Measurements from ENCODE around the gene OR6P1.

OR6P1 gene, protein sequence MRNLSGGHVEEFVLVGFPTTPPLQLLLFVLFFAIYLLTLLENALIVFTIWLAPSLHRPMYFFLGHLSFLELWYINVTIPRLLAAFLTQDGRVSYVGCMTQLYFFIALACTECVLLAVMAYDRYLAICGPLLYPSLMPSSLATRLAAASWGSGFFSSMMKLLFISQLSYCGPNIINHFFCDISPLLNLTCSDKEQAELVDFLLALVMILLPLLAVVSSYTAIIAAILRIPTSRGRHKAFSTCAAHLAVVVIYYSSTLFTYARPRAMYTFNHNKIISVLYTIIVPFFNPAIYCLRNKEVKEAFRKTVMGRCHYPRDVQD

DNA sequence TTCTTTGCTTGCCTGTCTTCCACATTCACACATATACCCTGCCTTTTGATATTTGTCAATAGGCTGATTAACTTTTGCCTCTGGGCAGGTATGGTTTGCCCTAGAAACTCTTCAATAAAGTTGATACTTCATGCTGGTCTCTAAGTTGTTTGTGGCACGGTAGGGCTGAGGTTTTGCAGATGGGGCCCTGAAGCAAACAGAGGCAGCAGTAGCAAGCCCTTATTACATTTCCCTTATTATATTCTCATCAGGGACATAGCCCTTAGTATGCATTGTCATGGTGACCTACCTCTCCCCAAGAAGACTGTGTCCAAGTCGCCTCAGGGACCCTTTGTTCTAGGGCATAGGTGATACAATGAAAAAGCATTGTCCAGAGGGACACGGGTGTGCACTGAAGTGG lies at the start of gene OR6P1:
TSS of gene OR6P1 (minus strand) at position 101 of the 400 bp plus-strand sequence. CDS start 6,976 bp downstream, outside the sequence.
- H3K9me3 Mint-ChIP-seq: no peaks in the 10 kb centered on the region
- ATAC-seq (ENCODE audit: low read depth): no peak
- H3K27ac Mint-ChIP-seq: no peak within 1 kb of the TSS
- H3K4me1 Mint-ChIP-seq: peaks cover 3% of the 10 kb centered on the region
- H3K36me3 Mint-ChIP-seq: no peaks in the 10 kb centered on the region
- no peak for DNase-seq (ENCODE audit: low spot score in 2 of 2)
- H3K27me3 Mint-ChIP-seq: peaks cover 4% of the 10 kb centered on the region
- H3K4me3 Mint-ChIP-seq: no peak within 1 kb of the TSS

DNA sequence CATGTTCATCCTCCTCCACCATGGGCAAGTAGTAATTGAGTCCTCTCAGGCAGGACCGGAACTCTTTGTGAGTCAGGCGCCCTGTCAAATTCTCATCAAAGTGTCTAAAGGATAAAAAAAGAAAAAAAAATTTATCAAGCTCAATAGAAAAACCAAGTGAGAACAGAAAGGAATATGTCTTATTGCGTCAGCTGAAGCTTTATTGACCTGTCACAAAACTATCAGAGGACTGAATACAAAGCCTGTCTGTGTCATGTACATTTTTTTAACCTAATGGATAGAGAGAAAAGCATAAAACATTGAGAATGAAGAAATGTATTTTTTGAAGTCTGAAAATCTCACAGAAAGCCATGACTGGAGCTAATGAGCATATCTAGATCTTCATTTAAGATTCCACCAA lies 43.4 kb upstream of the OR6P1 start:
- Mint-ChIP-seq H3K36me3 (no peaks in the 10 kb centered on the region), H3K4me3 (no peak overlapping the region), H3K27ac (no peak overlapping the region), H3K4me1 (peaks cover 9% of the 10 kb centered on the region), H3K9me3 (no peaks in the 10 kb centered on the region), H3K27me3 (peaks cover 4% of the 10 kb centered on the region)
- ATAC-seq (ENCODE audit: low read depth) (no peak), DNase-seq (ENCODE audit: low spot score in 2 of 2) (no peak)

DNA sequence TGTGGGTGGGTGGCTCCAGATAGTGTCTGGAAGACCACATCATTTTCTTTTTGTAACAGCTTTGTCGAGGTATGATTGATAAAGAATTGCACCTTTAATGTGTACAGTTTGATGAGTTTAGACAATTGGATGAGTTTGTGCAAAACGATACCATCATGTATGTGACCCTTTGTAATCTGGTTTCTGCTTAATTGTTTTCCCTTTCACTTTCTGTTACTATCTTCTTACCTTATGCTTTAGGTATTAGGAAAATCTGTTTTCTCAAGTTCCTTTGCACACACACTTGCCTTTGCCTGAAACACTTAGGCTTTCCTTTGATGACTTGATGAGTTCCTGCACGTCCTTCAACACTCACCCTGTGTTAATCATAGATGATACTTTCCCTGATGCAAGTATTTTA lies 41.5 kb upstream of the OR6P1 start:
- peaks cover 9% of the 10 kb centered on the region for H3K4me1 Mint-ChIP-seq
- no peak overlapping the region for H3K27ac Mint-ChIP-seq
- H3K4me3 Mint-ChIP-seq: no peak overlapping the region
- H3K27me3 Mint-ChIP-seq: peaks cover 3% of the 10 kb centered on the region
- ATAC-seq (ENCODE audit: low read depth) (no peak), DNase-seq (ENCODE audit: low spot score in 2 of 2) (no peak)
- H3K36me3 Mint-ChIP-seq: no peaks in the 10 kb centered on the region
- no peaks in the 10 kb centered on the region for H3K9me3 Mint-ChIP-seq

DNA sequence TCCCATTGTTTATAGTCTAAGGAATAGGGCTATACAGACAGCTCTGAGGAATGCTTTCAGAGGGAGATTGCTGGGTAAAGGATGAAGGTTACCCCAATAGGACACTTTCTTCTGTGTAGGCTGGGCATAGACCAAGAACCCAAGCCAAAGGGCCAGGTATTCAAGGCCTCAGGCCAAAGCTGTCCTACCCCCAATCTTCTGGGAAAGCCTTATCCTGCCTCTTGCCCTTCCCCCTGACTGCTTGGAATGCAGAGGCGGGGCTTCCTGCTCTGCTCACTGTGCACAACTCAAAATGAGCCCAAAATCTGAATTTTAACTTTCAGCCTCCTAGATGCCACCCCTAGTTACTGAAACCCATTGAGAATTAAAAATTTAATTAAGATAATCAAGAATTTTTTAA lies 36.9 kb upstream of the OR6P1 start:
- peaks cover 7% of the 10 kb centered on the region for H3K4me1 Mint-ChIP-seq
- H3K4me3 Mint-ChIP-seq: no peak overlapping the region
- H3K9me3 Mint-ChIP-seq: no peaks in the 10 kb centered on the region
- no peak overlapping the region for H3K27ac Mint-ChIP-seq
- no peaks in the 10 kb centered on the region for H3K36me3 Mint-ChIP-seq
- peaks cover 3% of the 10 kb centered on the region for H3K27me3 Mint-ChIP-seq
- DNase-seq (ENCODE audit: low spot score in 2 of 2) (no peak), ATAC-seq (ENCODE audit: low read depth) (no peak)

DNA sequence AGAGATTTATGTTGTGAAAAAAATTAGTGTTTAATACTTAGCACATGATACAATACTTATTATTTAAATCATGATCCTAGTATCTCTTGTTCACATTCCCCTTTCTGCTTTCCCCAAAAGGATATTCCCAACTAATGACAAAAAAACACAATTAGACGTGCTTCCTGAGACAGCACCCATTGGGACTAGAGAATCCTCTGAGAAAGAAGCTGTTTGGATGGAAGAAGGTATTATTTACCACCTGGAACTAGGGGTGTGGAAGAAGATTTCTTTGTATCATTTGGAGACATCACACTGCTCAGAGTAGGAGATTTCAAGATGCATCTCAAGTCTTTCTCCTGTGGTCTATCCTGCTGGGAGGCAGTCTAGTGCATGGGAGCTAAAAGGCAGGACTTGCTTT lies 34.6 kb upstream of the OR6P1 start, which contains the start of gene OR10Z1:
TSS of gene OR10Z1 (plus strand) at position 301 of the 400 bp plus-strand sequence. CDS start 1,171 bp downstream, outside the sequence.
- no peak for ATAC-seq (ENCODE audit: low read depth)
- Mint-ChIP-seq H3K9me3 (no peaks in the 10 kb centered on the region), H3K27ac (no peak within 1 kb of the TSS), H3K36me3 (no peaks in the 10 kb centered on the region), H3K27me3 (no peaks in the 10 kb centered on the region), H3K4me1 (no peaks in the 10 kb centered on the region), H3K4me3 (no peak within 1 kb of the TSS)
- DNase-seq (ENCODE audit: low spot score in 2 of 2): no peak

DNA sequence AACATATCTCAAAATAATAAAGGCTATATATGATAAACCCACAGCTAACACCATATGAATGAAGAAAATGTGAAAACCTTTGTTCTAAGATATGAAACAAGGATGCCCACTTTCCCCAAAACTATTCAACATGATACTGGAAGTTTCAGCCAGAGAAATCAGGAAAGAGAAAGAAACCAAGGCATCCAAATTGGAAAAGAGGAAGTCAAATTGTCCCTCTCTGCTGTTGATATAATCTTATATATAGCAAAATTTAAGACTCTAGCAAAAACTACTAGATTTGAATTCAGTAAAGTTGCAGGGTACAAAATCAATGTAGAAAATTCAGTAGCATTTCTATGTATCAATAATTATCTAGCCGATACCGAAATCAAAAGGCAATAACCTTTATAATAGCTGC lies 30.4 kb upstream of the OR6P1 start:
- ATAC-seq (ENCODE audit: low read depth) (no peak), DNase-seq (ENCODE audit: low spot score in 2 of 2) (no peak)
- Mint-ChIP-seq H3K4me3 (no peak overlapping the region), H3K27me3 (peaks cover 7% of the 10 kb centered on the region), H3K36me3 (peaks cover 11% of the 10 kb centered on the region), H3K27ac (no peak overlapping the region), H3K4me1 (no peaks in the 10 kb centered on the region), H3K9me3 (peaks cover 17% of the 10 kb centered on the region)

DNA sequence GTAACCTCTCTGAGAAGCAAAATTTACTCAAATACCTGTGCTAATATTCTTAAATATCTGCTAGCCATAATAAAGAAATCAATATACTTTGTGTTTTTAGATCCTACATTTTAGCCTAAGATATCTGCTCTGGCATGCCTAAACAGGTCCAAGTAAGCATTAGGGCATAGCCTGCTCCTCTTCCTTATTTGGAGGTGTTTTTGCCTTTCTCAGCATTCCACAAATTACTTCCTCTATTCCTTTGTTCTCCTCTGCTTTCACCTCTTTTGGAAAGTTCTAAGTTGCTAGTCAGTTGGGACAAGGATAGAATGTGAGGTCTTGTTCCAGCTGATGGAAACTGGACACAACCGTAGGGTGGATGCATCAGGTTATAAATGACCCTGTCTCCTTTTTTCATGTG lies 16.6 kb upstream of the OR6P1 start:
- H3K4me3 Mint-ChIP-seq: no peak overlapping the region
- peaks cover 9% of the 10 kb centered on the region for H3K9me3 Mint-ChIP-seq
- no peak overlapping the region for H3K27ac Mint-ChIP-seq
- H3K36me3 Mint-ChIP-seq: peaks cover 3% of the 10 kb centered on the region
- H3K4me1 Mint-ChIP-seq: no peaks in the 10 kb centered on the region
- H3K27me3 Mint-ChIP-seq: peaks cover 10% of the 10 kb centered on the region
- ATAC-seq (ENCODE audit: low read depth) (no peak), DNase-seq (ENCODE audit: low spot score in 2 of 2) (no peak)

DNA sequence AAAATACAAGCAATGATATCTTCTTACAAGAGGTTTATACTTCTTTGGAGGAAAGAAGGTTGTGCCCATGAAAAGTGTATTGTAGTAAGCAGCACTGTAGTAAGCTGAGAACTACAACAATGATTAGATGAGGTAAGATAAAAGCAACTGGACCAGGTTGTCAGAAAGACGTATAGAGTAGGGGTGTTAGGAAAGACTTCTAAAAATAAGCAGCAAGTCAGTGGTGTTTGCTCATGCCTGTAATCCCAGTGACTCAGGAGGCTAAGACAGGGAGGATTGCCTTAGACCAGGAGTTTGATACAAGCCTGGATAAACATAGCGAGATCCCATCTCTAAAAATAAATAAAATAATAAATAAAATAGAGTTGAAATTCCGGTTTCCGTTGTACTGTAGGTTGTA lies 13.6 kb upstream of the OR6P1 start:
- no peak for ATAC-seq (ENCODE audit: low read depth)
- H3K27ac Mint-ChIP-seq: no peak overlapping the region
- H3K4me1 Mint-ChIP-seq: no peaks in the 10 kb centered on the region
- H3K36me3 Mint-ChIP-seq: peaks cover 1% of the 10 kb centered on the region
- no peak for DNase-seq (ENCODE audit: low spot score in 2 of 2)
- peaks cover 11% of the 10 kb centered on the region for H3K27me3 Mint-ChIP-seq
- no peak overlapping the region for H3K4me3 Mint-ChIP-seq
- H3K9me3 Mint-ChIP-seq: peaks cover 7% of the 10 kb centered on the region

DNA sequence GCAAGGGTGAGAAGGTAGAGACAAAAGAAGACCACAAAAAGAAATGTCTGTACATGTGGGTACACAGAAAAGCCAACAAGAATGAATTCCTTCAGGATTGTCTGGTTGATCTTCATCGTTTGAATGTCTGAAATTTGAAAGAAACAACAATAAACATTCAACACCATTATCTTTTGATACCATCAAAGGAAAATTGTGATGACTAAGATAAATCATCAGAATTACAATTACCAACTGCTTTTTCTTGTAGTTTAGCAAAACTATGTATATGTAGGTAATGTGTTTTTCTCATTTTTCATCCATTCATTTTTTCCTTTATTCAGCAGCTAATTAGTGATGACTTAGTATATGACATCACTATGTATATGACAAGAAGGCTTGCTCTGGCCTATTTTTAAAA lies 9.4 kb upstream of the OR6P1 start, which contains the start of gene OR10X1:
TSS of gene OR10X1 (minus strand) at position 167 of the 400 bp plus-strand sequence. CDS start at position 167, 0 bp downstream.
- Mint-ChIP-seq H3K4me1 (no peaks in the 10 kb centered on the region), H3K27ac (no peak within 1 kb of the TSS), H3K4me3 (no peak within 1 kb of the TSS), H3K27me3 (peaks cover 12% of the 10 kb centered on the region), H3K9me3 (no peaks in the 10 kb centered on the region), H3K36me3 (no peaks in the 10 kb centered on the region)
- DNase-seq (ENCODE audit: low spot score in 2 of 2) (no peak), ATAC-seq (ENCODE audit: low read depth) (no peak)

DNA sequence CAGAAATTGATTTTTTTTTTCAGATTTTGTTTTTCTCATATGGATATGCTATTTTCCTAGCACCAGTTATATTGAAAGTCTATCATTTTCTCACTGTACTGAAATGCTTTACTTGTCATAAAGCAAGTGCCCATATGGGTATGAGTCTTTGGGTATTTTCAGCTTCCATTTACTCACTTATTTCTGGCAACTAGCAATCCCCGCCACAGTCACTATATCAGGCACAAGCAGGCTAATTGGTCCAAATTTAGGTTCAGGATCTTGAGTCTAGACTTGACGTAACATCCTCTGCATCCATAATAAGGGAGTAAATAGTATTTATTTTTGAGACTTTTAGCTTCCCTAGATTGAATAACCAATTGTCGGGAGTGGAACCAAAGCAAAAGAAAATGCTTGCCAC lies 7.2 kb upstream of the OR6P1 start:
- no peaks in the 10 kb centered on the region for H3K4me1 Mint-ChIP-seq
- DNase-seq (ENCODE audit: low spot score in 2 of 2): no peak
- no peaks in the 10 kb centered on the region for H3K9me3 Mint-ChIP-seq

DNA sequence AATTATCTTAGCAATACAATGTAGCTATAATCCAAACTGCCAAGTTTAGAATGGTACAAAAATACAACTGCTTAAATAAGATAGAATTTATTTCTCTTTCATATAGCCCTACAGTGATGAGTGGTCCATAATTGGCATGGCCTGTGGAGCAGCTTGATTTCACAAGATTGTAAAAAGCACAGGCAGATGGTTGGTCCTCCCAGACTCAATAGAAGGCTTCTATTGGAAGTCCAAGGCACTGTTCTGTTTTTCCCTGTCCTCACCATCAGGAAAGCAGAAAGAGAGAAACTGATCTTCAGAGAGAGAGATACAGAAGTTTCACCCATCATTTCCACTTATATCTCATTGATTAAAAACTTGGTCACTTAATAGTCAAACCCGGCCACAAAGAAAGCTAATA lies 1.8 kb upstream of the OR6P1 start:
- H3K4me1 Mint-ChIP-seq: peaks cover 3% of the 10 kb centered on the region
- H3K27me3 Mint-ChIP-seq: peaks cover 2% of the 10 kb centered on the region
- DNase-seq (ENCODE audit: low spot score in 2 of 2) (no peak), ATAC-seq (ENCODE audit: low read depth) (no peak)
- no peaks in the 10 kb centered on the region for H3K9me3 Mint-ChIP-seq
- H3K27ac Mint-ChIP-seq: no peak overlapping the region
- H3K36me3 Mint-ChIP-seq: no peaks in the 10 kb centered on the region
- no peak overlapping the region for H3K4me3 Mint-ChIP-seq

More for the DNA sequence above, 7.2 kb upstream of the OR6P1 start:
- H3K27me3 Mint-ChIP-seq: peaks cover 5% of the 10 kb centered on the region
- ATAC-seq (ENCODE audit: low read depth): no peak
- no peaks in the 10 kb centered on the region for H3K36me3 Mint-ChIP-seq
- H3K4me3 Mint-ChIP-seq: no peak overlapping the region
- no peak overlapping the region for H3K27ac Mint-ChIP-seq

DNA sequence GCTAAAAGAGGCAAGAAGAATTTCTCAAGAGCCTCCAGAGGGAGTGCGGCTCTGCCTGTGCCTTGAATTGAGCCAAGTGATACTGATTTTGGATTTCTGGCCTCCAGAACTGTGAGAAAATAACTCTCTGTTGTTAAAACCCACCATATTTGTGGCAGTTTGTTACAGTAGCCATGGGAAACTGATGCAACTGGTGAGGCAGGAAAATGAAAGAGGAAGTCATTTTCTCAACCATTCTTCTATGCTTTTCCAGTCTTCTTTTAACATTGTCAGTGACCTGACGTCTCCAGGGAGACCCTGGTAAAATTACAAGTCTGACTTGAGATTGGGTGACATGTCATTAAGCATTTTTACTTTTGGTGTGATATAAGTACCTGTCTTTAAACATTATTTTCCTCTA lies 5.8 kb downstream of the OR6P1 start:
- Mint-ChIP-seq H3K9me3 (peaks cover 5% of the 10 kb centered on the region), H3K4me3 (peak overlapping the region; percentile 32), H3K36me3 (no peaks in the 10 kb centered on the region), H3K4me1 (peaks cover 11% of the 10 kb centered on the region), H3K27me3 (peaks cover 5% of the 10 kb centered on the region), H3K27ac (peak overlapping the region; percentile 82)
- DNase-seq (ENCODE audit: low spot score in 2 of 2): peak in 1 of 2 donors; percentile 4
- peak; percentile 77 for ATAC-seq (ENCODE audit: low read depth)

DNA sequence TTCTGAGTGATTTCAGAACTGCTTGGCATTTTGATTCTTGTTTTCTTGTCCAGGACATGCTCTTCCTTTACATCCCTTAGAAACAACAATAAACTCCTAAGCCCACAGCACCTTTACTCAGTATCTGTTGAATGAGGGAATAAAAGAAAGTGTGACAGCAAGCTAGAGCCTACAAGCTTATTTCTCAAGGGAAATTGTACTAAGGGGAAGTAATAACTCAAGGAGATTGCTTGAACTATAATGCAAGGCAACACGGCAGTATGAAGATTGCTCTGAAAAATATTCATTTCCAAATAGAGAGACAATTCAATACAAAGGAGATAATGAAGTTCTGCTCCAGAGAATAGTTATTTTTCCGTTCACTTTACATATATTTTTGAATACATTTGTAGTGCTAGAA lies 6.5 kb downstream of the OR6P1 start:
- H3K4me1 Mint-ChIP-seq: peaks cover 11% of the 10 kb centered on the region
- H3K27me3 Mint-ChIP-seq: peaks cover 5% of the 10 kb centered on the region
- peaks cover 5% of the 10 kb centered on the region for H3K9me3 Mint-ChIP-seq
- H3K36me3 Mint-ChIP-seq: no peaks in the 10 kb centered on the region
- H3K4me3 Mint-ChIP-seq: peak overlapping the region; percentile 16
- ATAC-seq (ENCODE audit: low read depth) (peak; percentile 68), DNase-seq (ENCODE audit: low spot score in 2 of 2) (no peak)
- H3K27ac Mint-ChIP-seq: peak overlapping the region; percentile 82

DNA sequence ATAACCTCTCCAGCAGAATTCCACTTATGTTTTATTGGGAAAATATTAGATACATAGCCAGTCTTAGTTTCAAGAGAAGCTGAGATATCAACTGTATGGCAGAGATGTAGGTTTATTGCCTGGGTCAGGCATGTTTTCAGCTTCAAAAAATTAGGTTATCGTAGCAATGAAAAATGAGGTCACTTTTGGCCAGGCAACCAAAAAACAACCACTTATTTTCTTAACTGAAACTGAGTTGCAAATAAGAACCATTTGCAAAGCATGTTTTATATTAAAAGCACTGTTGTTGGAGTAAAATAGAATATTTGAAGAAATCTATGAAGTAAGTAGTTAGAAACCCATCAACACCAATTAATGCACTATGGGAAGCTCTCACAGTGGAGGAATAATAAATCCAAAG lies 10.7 kb downstream of the OR6P1 start:
- H3K27me3 Mint-ChIP-seq: peaks cover 3% of the 10 kb centered on the region
- H3K27ac Mint-ChIP-seq: no peak overlapping the region
- no peak for ATAC-seq (ENCODE audit: low read depth)

DNA sequence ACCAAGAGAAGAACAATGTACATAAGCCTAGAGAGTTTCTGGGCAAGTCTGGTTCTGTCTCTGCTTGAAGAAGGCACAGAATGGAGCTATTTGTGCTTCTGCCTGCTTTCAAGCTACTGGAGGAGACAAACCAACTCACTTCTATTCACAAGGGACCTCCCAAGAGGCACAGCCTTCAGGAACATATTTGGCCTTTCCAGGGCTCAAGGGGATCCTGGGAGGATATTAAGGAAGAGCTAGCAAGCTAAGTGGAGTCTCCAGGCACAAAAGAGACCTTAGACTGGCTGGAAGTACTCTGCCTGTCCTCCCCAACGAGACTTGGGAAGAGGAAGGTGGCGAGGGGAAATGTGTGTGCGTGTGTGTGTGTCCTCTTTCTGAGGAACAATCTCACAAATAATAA lies 16.0 kb downstream of the OR6P1 start, which contains the start of gene OR6Y1:
TSS of gene OR6Y1 (minus strand) at position 54 of the 400 bp plus-strand sequence. CDS start 6,300 bp downstream, outside the sequence.
- Mint-ChIP-seq H3K27me3 (peaks cover 3% of the 10 kb centered on the region), H3K36me3 (no peaks in the 10 kb centered on the region), H3K27ac (no peak within 1 kb of the TSS), H3K9me3 (no peaks in the 10 kb centered on the region), H3K4me1 (no peaks in the 10 kb centered on the region), H3K4me3 (no peak within 1 kb of the TSS)
- ATAC-seq (ENCODE audit: low read depth) (no peak), DNase-seq (ENCODE audit: low spot score in 2 of 2) (no peak)

More for the DNA sequence above, 10.7 kb downstream of the OR6P1 start:
- H3K9me3 Mint-ChIP-seq: peaks cover 5% of the 10 kb centered on the region
- H3K36me3 Mint-ChIP-seq: no peaks in the 10 kb centered on the region
- peaks cover 11% of the 10 kb centered on the region for H3K4me1 Mint-ChIP-seq
- no peak for DNase-seq (ENCODE audit: low spot score in 2 of 2)
- H3K4me3 Mint-ChIP-seq: no peak overlapping the region

Data from memory B cell (primary cell).